22Rv1 (cell line): ENCODE data around the gene ME3.

Source experiments
- CTCF ChIP-seq: fragments of 450-650 bp; IDR thresholded peaks from 2 replicates; pipeline ENCODE4 v1.5.1; 2017; ENCODE audit warnings: mild to moderate bottlenecking
- ZFX ChIP-seq: fragments of 450-650 bp; IDR thresholded peaks from 2 replicates; pipeline ENCODE4 v1.6.1; 2017; ENCODE audit warnings: antibody characterized with exemption, borderline replicate concordance

- no peak for TF ChIP-seq CTCF
- TF ChIP-seq ZFX = no peak
These were observed 34.4 kb downstream of the ME3 start for GRCh38 chr11:86637988-86638387.
